K562 (cell line): ENCODE measurements around the gene KXD1. TPM values are rescaled to one million over a fixed set of nuclear protein-coding genes. Genes with fewer than 3 reads are reported as not detected.

Experiments used
- ATF3 ChIP-seq, 2 experiments: fragments of 450-650 bp in 1 of 2; sonication (generic) in 1 of 2; formaldehyde crosslinking in 1 of 2; IDR thresholded peaks in 1 of 2; conservative IDR thresholded peaks in 1 of 2; 2 replicates each; pipeline versions ENCODE4 v1.6.1 to v1.8.1; 2016 to 2023; ENCODE audit warnings: mild to moderate bottlenecking in 2 of 2, moderate library complexity in 2 of 2, inconsistent platforms in 1 of 2, missing genetic modification reagents in 1 of 2
- CBFA2T3 ChIP-seq: fragments of 450-650 bp; IDR thresholded peaks from 2 replicates; pipeline ENCODE4 v1.6.1; 2017
- CEBPG ChIP-seq, 3 experiments: fragments of 200-800 bp in 1 of 3; sonication (Bioruptor generic) in 1 of 3; sonication (generic) in 1 of 3; formaldehyde crosslinking in 1 of 3; IDR thresholded peaks in 2 of 3; conservative IDR thresholded peaks in 1 of 3; 2 replicates each; pipeline versions ENCODE4 v1.6.1 to v1.8.0; 2016 to 2022; ENCODE audit warnings: missing compliant biosample characterization in 2 of 3, missing genetic modification characterization in 2 of 3, mild to moderate bottlenecking in 1 of 3, missing genetic modification reagents in 1 of 3
- CSDE1 ChIP-seq, 2 experiments: fragments of 450-650 bp; IDR thresholded peaks; 2 replicates each; pipeline ENCODE4 v1.6.1; 2016; ENCODE audit warnings: mild to moderate bottlenecking in 1 of 2
- ELF2 ChIP-seq: fragments of 250-450 bp; sonication (Bioruptor Pico); IDR thresholded peaks from 2 replicates; pipeline ENCODE4 v1.5.0; 2021; ENCODE audit warnings: mild to moderate bottlenecking
- FOXP1 ChIP-seq: sonication (generic); formaldehyde crosslinking; IDR thresholded peaks from 2 replicates; pipeline ENCODE4 v1.8.0; 2022; ENCODE audit warnings: mild to moderate bottlenecking, missing genetic modification reagents
- HIVEP1 ChIP-seq: fragments of 250-450 bp; sonication (Bioruptor Pico); IDR thresholded peaks from 2 replicates; pipeline ENCODE4 v1.4.0; 2020; ENCODE audit warnings: mild to moderate bottlenecking
- HNRNPH1 ChIP-seq: fragments of 200-400 bp; formaldehyde crosslinking; optimal IDR thresholded peaks from 2 replicates; pipeline ENCODE3; 2017; ENCODE audit warnings: low read depth, mild to moderate bottlenecking, low read length, moderate library complexity
- HOXB6 ChIP-seq: fragments of 250-450 bp; sonication (Bioruptor Pico); IDR thresholded peaks from 2 replicates; pipeline ENCODE4 v1.5.1; 2022; ENCODE audit warnings: mild to moderate bottlenecking, borderline replicate concordance
- KLF10 ChIP-seq: fragments of 250-450 bp; sonication (Bioruptor Pico); IDR thresholded peaks from 2 replicates; pipeline ENCODE4 v1.6.1; 2021; ENCODE audit warnings: matching md5 sums
- SRF ChIP-seq, 2 experiments: fragments of 250-450, 450-650 bp in 1 of 2; sonication (Bioruptor Pico) in 1 of 2; sonication (generic) in 1 of 2; formaldehyde crosslinking; IDR thresholded peaks; 2 replicates each; pipeline versions ENCODE4 v1.5.0 to v1.5.1; 2020 to 2022; ENCODE audit warnings: mild to moderate bottlenecking in 1 of 2, missing genetic modification reagents in 1 of 2
- TBL1XR1 ChIP-seq, 2 experiments: IDR thresholded peaks; 2 replicates each; pipeline ENCODE4 v1.6.1; 2012; ENCODE audit warnings: improper control_type of control experiment in 2 of 2, low read length in 2 of 2, mild to moderate bottlenecking in 1 of 2
- THAP7 ChIP-seq: fragments of 250-450 bp; sonication (Bioruptor Pico); IDR thresholded peaks from 2 replicates; pipeline ENCODE4 v1.5.0; 2021
- ZFP91 ChIP-seq: sonication (generic); formaldehyde crosslinking; IDR thresholded peaks from 2 replicates; pipeline ENCODE4 v1.8.0; 2022; ENCODE audit warnings: mild to moderate bottlenecking, missing genetic modification reagents
- ZNF143 ChIP-seq: sonication (generic); formaldehyde crosslinking; IDR thresholded peaks from 2 replicates; pipeline ENCODE4 v1.9.0; 2022; ENCODE audit warnings: mild to moderate bottlenecking, missing genetic modification reagents
- ZNF212 ChIP-seq: fragments of 450-650 bp; formaldehyde crosslinking; IDR thresholded peaks from 2 replicates; pipeline ENCODE4 v1.4.0; 2020; ENCODE audit warnings: mild to moderate bottlenecking
- ZNF551 ChIP-seq: fragments of 250-450 bp; sonication (Bioruptor Pico); IDR thresholded peaks from 2 replicates; pipeline ENCODE4 v1.5.0; 2021; ENCODE audit warnings: mild to moderate bottlenecking, moderate library complexity
- ZNF780A ChIP-seq: fragments of 250-450 bp; sonication (Bioruptor Pico); IDR thresholded peaks from 2 replicates; pipeline ENCODE4 v1.5.0; 2021; ENCODE audit warnings: mild to moderate bottlenecking
- polyA plus RNA-seq, 8 experiments: library from polyadenylated mRNA; depleted of rRNA in 4 of 8; stranded (reverse) in 5 of 8; unstranded in 3 of 8; fragments of >200 nt; fragmentation: Nextera tagmentation in 2 of 8; fragmentation: Illumina TruSeq in 1 of 8; extraction: Ambion mirVana in 2 of 8; extraction: Trizol in 1 of 8; gene quantifications; 2 replicates each; pipeline versions ENCODE4 v1.2.1 to v1.2.3, GENCODE V29; 2011 to 2014; ENCODE audit warnings: inconsistent platforms in 1 of 8, missing spikeins in 1 of 8
- total RNA-seq, 7 experiments: library from RNA; depleted of rRNA in 6 of 7; stranded (reverse); fragments of >200 nt in 6 of 7; fragmentation: Illumina TruSeq in 2 of 7; extraction: Trizol in 2 of 7; gene quantifications; 2 replicates each; pipeline versions ENCODE4 v1.2.1 to v1.2.3, GENCODE V29; 2011 to 2021; ENCODE audit warnings: low replicate concordance in 1 of 7
- TF ChIP-seq, protein P1 (sequence below): sonication (generic); formaldehyde crosslinking; IDR thresholded peaks from 2 replicates; pipeline ENCODE4 v1.5.0; 2020; ENCODE audit warnings: missing genetic modification reagents
- TF ChIP-seq, protein P2 (sequence below): fragments of 450-650 bp; IDR thresholded peaks from 2 replicates; pipeline ENCODE4 v1.6.1; 2014; ENCODE audit warnings: low read depth, mild to moderate bottlenecking, moderate library complexity, borderline replicate concordance

The KXD1 gene
- total and polyA plus RNA-seq, 9 of the 15 experiments (the other 6 are each of a cell fraction or from before 2014, with no cell fraction given) = 21.9 to 210 (median 118) TPM

GRCh38 chr19:18571564-18572344 lies 14.1 kb downstream of the KXD1 start, which contains the start of gene UBA52 (continued):
- TF ChIP-seq, protein P1, sequence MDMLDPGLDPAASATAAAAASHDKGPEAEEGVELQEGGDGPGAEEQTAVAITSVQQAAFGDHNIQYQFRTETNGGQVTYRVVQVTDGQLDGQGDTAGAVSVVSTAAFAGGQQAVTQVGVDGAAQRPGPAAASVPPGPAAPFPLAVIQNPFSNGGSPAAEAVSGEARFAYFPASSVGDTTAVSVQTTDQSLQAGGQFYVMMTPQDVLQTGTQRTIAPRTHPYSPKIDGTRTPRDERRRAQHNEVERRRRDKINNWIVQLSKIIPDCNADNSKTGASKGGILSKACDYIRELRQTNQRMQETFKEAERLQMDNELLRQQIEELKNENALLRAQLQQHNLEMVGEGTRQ = peak; percentile 93
- TF ChIP-seq, protein P2, sequence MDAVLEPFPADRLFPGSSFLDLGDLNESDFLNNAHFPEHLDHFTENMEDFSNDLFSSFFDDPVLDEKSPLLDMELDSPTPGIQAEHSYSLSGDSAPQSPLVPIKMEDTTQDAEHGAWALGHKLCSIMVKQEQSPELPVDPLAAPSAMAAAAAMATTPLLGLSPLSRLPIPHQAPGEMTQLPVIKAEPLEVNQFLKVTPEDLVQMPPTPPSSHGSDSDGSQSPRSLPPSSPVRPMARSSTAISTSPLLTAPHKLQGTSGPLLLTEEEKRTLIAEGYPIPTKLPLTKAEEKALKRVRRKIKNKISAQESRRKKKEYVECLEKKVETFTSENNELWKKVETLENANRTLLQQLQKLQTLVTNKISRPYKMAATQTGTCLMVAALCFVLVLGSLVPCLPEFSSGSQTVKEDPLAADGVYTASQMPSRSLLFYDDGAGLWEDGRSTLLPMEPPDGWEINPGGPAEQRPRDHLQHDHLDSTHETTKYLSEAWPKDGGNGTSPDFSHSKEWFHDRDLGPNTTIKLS = peak; percentile 43; the same call in 1 of the 2 replicates
- peak; percentile 56 for TF ChIP-seq HNRNPH1
- peak; percentile 96 for TF ChIP-seq FOXP1 (CRISPR knock-in tag)
- TF ChIP-seq ZNF143 (CRISPR knock-in tag) = 0 out of 2 replicates have a peak, but pooled peaks have one; percentile 45
- no peak; the same call in 1 of the 2 replicates for TF ChIP-seq ATF3 (IDR thresholded peaks at IDR 0.05)
- TF ChIP-seq ATF3 (CRISPR knock-in tag; conservative IDR thresholded peaks at IDR 0.05) = no peak; the same call in 1 of the 2 replicates
- TF ChIP-seq TBL1XR1 (IDR thresholded peaks at IDR 0.05; ENCODE audit: low read length in 2 of 2) = peak in 1 of 2 experiments; percentile 80; a peak in 2 of 4 replicates
- no peak for TF ChIP-seq KLF10 (CRISPR knock-in tag)
- no peak for TF ChIP-seq ZFP91 (CRISPR knock-in tag)
- TF ChIP-seq ZNF780A (CRISPR knock-in tag) = peak; percentile 36; the same call in 1 of the 2 replicates
- peak; percentile 58; the same call in 1 of the 2 replicates for TF ChIP-seq CEBPG (CRISPR knock-in tag; IDR thresholded peaks at IDR 0.05)
- no peak for TF ChIP-seq CEBPG (tag; conservative IDR thresholded peaks at IDR 0.05 in 1 of 2, IDR thresholded peaks at IDR 0.05 in 1 of 2)
- no peak for TF ChIP-seq HIVEP1
- no peak for TF ChIP-seq ZNF551 (CRISPR knock-in tag)
- no peak for TF ChIP-seq SRF (CRISPR knock-in tag; IDR thresholded peaks at IDR 0.05)
- peak; percentile 66; the same call in 1 of the 2 replicates for TF ChIP-seq THAP7
- TF ChIP-seq CSDE1 (IDR thresholded peaks at IDR 0.05) = 0 out of 4 replicates have a peak, but pooled peaks of 1 of the 2 experiments have one; percentile 22
- peak; percentile 41; the same call in 1 of the 2 replicates for TF ChIP-seq ZNF212 (CRISPR knock-in tag)
- peak; percentile 82 for TF ChIP-seq ELF2
- no peak for TF ChIP-seq HOXB6 (CRISPR knock-in tag)
- TF ChIP-seq CBFA2T3 = no peak
